ENCODE measurements around the gene PDE6H.

GRCh38 chr12:15014708-15015107, 41.9 kb downstream of the PDE6H start:
- TF ChIP-seq CTCF (IDR thresholded peaks at IDR 0.05; ENCODE audit: control extremely low read depth in 1 of 3, insufficient read depth in 1 of 3, low read depth in 1 of 3, low read length in 3 of 3) (no peak), POLR2A (IDR thresholded peaks at IDR 0.05; ENCODE audit: control extremely low read depth in 1 of 2, low read depth in 2 of 2, low read length in 2 of 2) (no peak), RAD21 (IDR thresholded peaks at IDR 0.05 in 1 of 2, conservative IDR thresholded peaks at IDR 0.05 in 1 of 2; ENCODE audit: low read depth in 2 of 2, low read length in 2 of 2) (no peak), POLR2AphosphoS5 (IDR thresholded peaks at IDR 0.05; ENCODE audit: low read depth, low read length) (no peak), TAF7 (optimal IDR thresholded peaks at IDR 0.05; ENCODE audit: borderline replicate concordance, low read depth, low read length) (no peak)

Data from H1 (cell line).